Endothelial cell of umbilical vein (primary cell): Measurements from ENCODE around the gene SCLY. TPM values are rescaled to one million over a fixed set of nuclear protein-coding genes. Genes with fewer than 3 reads are reported as not detected.

Source experiments
- BruUV-seq: library from RNA; stranded (reverse); fragments of 400-500 nt; replicated peaks from 2 replicates; lab custom pipeline; 2021; lab: Mats Ljungman, UMichigan
- CTCF ChIA-PET: fragments of 300-600, 350-600 bp; sonication (Branson Sonifier 250); formaldehyde crosslinking; loops from one replicate; lab custom pipeline; 2021; ENCODE audit warnings: antibody characterized with exemption, inconsistent platforms; lab: Charles Lee
- POLR2A ChIA-PET: fragments of 300-600, 350-600 bp; sonication (Branson Sonifier 250); formaldehyde crosslinking; loops from one replicate; lab custom pipeline; 2021; ENCODE audit warnings: antibody characterized with exemption, inconsistent platforms; lab: Charles Lee
- DNase-seq: peaks from one replicate; pipeline ENCODE4 v3.0.0-alpha.2; 2011; ENCODE audit warnings: low read depth, low spot score
- FAIRE-seq: peaks from 2 replicates; lab custom pipeline; 2011; peaks lifted over from hg19 to GRCh38; lab: Jason Lieb, UNC
- H2AFZ ChIP-seq: 2 replicates; pipeline ENCODE4 v1.6.0; 2012; ENCODE audit warnings: low read depth, low read length, control low read depth, inconsistent platforms
- H3K27ac ChIP-seq: 2 replicates; pipeline ENCODE4 v1.5.1; 2011; ENCODE audit warnings: low read depth, mild to moderate bottlenecking, control low read depth, low read length, moderate library complexity; ENCODE audit not compliant: insufficient read depth
- H3K27me3 ChIP-seq, 2 experiments: 2 replicates each; pipeline versions ENCODE4 v1.6.0 to v1.6.1; 2011; ENCODE audit warnings: low read length in 2 of 2, mixed read lengths in 1 of 2; ENCODE audit not compliant: control insufficient read depth in 2 of 2, insufficient read depth in 2 of 2
- H3K36me3 ChIP-seq, 2 experiments: 2 replicates in 1 of 2; 3 replicates in 1 of 2; pipeline ENCODE4 v1.5.1; 2011; ENCODE audit warnings: low read length in 2 of 2, mild to moderate bottlenecking in 1 of 2, moderate library complexity in 1 of 2; ENCODE audit not compliant: control insufficient read depth in 2 of 2, insufficient read depth in 2 of 2; ENCODE audit errors: extremely low read depth in 1 of 2
- H3K4me1 ChIP-seq: 3 replicates; pipeline ENCODE4 v1.5.1; 2011; ENCODE audit warnings: mild to moderate bottlenecking, low read length; ENCODE audit not compliant: control insufficient read depth, insufficient read depth; ENCODE audit errors: extremely low read depth
- H3K4me2 ChIP-seq: 2 replicates; pipeline ENCODE4 v1.6.1; 2011; ENCODE audit warnings: low read length, control low read depth, mixed read lengths; ENCODE audit not compliant: insufficient read depth
- H3K4me3 ChIP-seq, 3 experiments: fragments of 200-600 bp in 1 of 3; sonication (generic), shearing (Covaris generic) in 1 of 3; replicated peaks in 1 of 3; 2 replicates each; pipeline ENCODE4 v1.5.1; 2011 to 2016; ENCODE audit warnings: control low read depth in 3 of 3, low read length in 3 of 3, mild to moderate bottlenecking in 2 of 3, inconsistent platforms in 1 of 3, low read depth in 1 of 3, moderate library complexity in 1 of 3; ENCODE audit not compliant: insufficient read depth in 1 of 3
- H3K79me2 ChIP-seq: 2 replicates; pipeline ENCODE4 v1.6.0; 2012; ENCODE audit warnings: low read length, inconsistent platforms; ENCODE audit not compliant: control insufficient read depth, insufficient read depth
- H3K9ac ChIP-seq: replicated peaks from 2 replicates; pipeline ENCODE3; 2011; ENCODE audit warnings: low read length, control low read depth; ENCODE audit not compliant: insufficient read depth; ENCODE audit errors: extremely low read depth
- H3K9me1 ChIP-seq: replicated peaks from 3 replicates; pipeline ENCODE4 v1.6.0; 2011; ENCODE audit warnings: mild to moderate bottlenecking, low read length; ENCODE audit not compliant: control insufficient read depth, insufficient read depth; ENCODE audit errors: extremely low read depth
- H3K9me3 ChIP-seq: replicated peaks from 2 replicates; pipeline ENCODE4 v1.5.1; 2012; ENCODE audit warnings: low read length, inconsistent platforms; ENCODE audit not compliant: control insufficient read depth, insufficient read depth
- H4K20me1 ChIP-seq: replicated peaks from 2 replicates; pipeline ENCODE3; 2011; ENCODE audit warnings: mild to moderate bottlenecking, low read length; ENCODE audit not compliant: control insufficient read depth, insufficient read depth; ENCODE audit errors: extremely low read depth
- EZH2 ChIP-seq: IDR thresholded peaks from 2 replicates; pipeline ENCODE4 v1.6.1; 2012; ENCODE audit warnings: borderline replicate concordance, low read depth, mild to moderate bottlenecking, moderate library complexity, low read length, inconsistent platforms; ENCODE audit not compliant: severe bottlenecking
- FOS ChIP-seq: IDR thresholded peaks from 2 replicates; pipeline ENCODE4 v1.6.1; 2011; ENCODE audit warnings: mild to moderate bottlenecking, low read length, moderate library complexity, borderline replicate concordance; ENCODE audit not compliant: insufficient read depth
- GATA2 ChIP-seq: IDR thresholded peaks from 2 replicates; pipeline ENCODE4 v1.7.0; 2011; ENCODE audit warnings: low read depth, mild to moderate bottlenecking, moderate library complexity, mixed read lengths, low read length; ENCODE audit not compliant: insufficient read length, insufficient read depth
- JUN ChIP-seq: IDR thresholded peaks from 2 replicates; pipeline ENCODE4 v1.6.1; 2011; ENCODE audit warnings: borderline replicate concordance, low read depth; ENCODE audit not compliant: insufficient read length, insufficient read depth
- MYC ChIP-seq: IDR thresholded peaks from one replicate; pipeline ENCODE4 v1.6.1; 2011; ENCODE audit warnings: mild to moderate bottlenecking, low read depth, low read length
- POLR2A ChIP-seq: IDR thresholded peaks from 2 replicates; pipeline ENCODE4 v1.6.1; 2012; ENCODE audit warnings: low read depth, mild to moderate bottlenecking, control low read depth, low read length
- POLR2AphosphoS5 ChIP-seq: IDR thresholded peaks from 2 replicates; pipeline ENCODE4 v1.6.1; 2012; ENCODE audit warnings: low read depth, mild to moderate bottlenecking, control low read depth, low read length, moderate library complexity; ENCODE audit not compliant: insufficient read depth
- dilution Hi-C: fragments of 300-500 bp; cut with MboI; formaldehyde crosslinking; loops from one replicate; pipeline ENCODE4 v1.15.0; 2019; ENCODE audit warnings: low sequenced_read_pairs; ENCODE audit not compliant: extremely low pct_ligation_motif_present
- intact Hi-C: fragments of 100-400 bp; cut with micrococcal nuclease; formaldehyde crosslinking; loops from one replicate; pipeline ENCODE4 v1.10.0; 2022
- polyA plus RNA-seq, 4 experiments: library from polyadenylated mRNA; depleted of rRNA in 3 of 4; stranded (reverse) in 3 of 4; unstranded in 1 of 4; fragments of >200 nt; gene quantifications; 2 replicates each; pipeline versions ENCODE4 v1.2.1 to v1.2.3, GENCODE V29; 2011 to 2012; ENCODE audit warnings: missing spikeins in 1 of 4
- total RNA-seq: library from RNA; stranded (reverse); gene quantifications from 2 replicates; pipeline ENCODE4 v1.2.3, GENCODE V29; 2021
- TF ChIP-seq, protein P1 (sequence below), 2 donors: IDR thresholded peaks; 1 replicate in 1 of 2; 2 replicates in 1 of 2; pipeline ENCODE4 v1.5.1; 2011; ENCODE audit warnings: low read length in 2 of 2, mild to moderate bottlenecking in 2 of 2, moderate library complexity in 2 of 2, control low read depth in 1 of 2, inconsistent platforms in 1 of 2, low read depth in 1 of 2; ENCODE audit not compliant: insufficient read depth in 1 of 2; ENCODE audit errors: extremely low read depth in 1 of 2
- TF ChIP-seq, protein P2 (sequence below): IDR thresholded peaks from 2 replicates; pipeline ENCODE4 v1.6.1; 2011; ENCODE audit not compliant: insufficient read depth, insufficient read length

Gene SCLY
- total and polyA plus RNA-seq, 2 donors (not counting 3 experiments of a cell fraction or from before 2014, with no cell fraction given), result 22.6 to 32.7 TPM

DNA sequence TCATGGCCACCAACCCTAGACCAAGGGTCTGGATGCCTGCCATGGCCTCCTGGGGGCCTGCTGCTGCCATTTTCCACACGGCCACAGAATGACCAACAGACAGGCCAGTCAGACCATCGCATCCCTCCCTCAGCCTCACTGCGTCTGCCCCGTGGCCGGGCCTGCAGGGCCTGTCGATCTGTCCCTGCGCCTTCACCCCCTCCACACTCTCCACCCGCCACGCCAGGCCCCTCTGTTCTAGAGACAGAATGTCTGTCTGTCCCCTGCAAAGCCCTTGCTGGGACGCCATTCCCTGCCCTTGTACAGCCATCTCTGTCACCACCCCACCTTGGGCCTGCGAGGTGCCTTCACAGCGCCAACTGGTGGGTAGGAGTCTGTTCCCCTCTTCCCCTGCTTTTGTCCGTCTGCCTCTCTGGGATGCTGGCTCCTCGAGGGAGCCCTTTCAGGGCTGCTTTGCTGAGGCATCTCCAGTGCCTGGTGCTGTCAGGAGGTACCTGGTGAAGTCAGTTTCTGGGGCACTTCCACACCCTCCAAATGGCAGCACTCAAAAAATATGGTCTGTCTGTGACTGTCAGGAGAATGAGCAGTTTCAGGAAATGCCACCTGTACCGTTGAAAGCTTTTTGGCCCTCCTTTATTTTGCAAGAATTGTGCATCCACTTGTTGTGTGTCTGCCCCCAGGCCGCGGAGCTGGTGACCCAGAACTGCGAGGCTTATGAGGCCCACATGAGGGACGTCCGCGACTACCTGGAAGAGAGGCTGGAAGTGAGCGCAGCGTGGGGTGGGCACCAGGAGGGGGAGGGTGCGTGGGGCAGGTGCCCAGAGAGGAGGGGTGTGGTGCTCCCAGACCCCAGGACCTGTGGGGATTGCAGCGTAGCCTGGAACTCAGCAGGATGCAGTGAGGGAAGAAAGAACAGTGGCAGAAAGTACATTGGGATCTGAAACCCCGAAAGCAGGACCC is 32.7 kb downstream of the SCLY start:
- H3K4me2 ChIP-seq, result no peak overlapping the region
- BruUV-seq, result no TSS peak
- FAIRE-seq (no peak), DNase-seq (no peak)
- H3K27ac ChIP-seq, result no peak overlapping the region
- H3K27me3 ChIP-seq, result no peaks in the 10 kb centered on the region
- no peak overlapping the region for H3K4me3 ChIP-seq
- ChIA-PET CTCF (no interaction called here), POLR2A (no interaction called here)
- H3K36me3 ChIP-seq, result no peaks in the 10 kb centered on the region
- H3K79me2 ChIP-seq, result no peaks in the 10 kb centered on the region
- H2AFZ ChIP-seq, result no peak overlapping the region
- TF ChIP-seq GATA2, result no peak
- no peaks in the 10 kb centered on the region for H3K9me3 ChIP-seq
- H3K9me1 ChIP-seq, result no peaks in the 10 kb centered on the region
- intact Hi-C loops (no loop called here), dilution Hi-C loops (no loop called here)
- H3K4me1 ChIP-seq, result no peaks in the 10 kb centered on the region
- H3K9ac ChIP-seq, result no peak overlapping the region
- H4K20me1 ChIP-seq, result no peaks in the 10 kb centered on the region

DNA sequence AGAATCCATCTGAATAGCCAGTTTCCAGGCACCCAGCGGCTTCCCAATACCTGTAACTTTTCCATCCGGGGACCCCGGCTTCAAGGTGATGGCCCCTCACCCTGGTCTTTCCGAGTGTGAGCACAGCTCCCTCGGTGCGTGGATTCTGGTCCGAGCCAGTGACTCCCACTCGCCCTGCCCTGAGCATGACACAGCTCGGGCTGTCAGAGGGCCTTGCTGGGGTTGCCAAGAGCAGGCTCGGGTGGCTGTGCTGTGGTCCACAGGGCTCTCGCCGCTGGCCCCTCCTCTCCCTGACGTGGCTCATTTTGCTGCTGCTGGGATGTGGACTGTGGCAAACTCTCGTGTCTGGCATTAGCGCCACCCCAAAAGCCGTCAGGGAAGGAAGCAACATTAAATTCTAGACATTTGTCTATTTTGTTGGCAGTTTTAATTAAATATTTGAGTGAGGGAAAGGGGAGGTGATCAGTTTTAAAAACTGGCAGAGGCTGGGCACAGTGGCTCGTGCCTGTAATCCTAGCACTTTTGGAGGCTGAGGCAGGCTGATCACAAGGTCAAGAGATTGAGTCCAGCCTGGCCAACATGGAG is 33.7 kb downstream of the SCLY start:
- Histone ChIP-seq H3K27me3 (no peaks in the 10 kb centered on the region), H3K36me3 (no peaks in the 10 kb centered on the region), H4K20me1 (no peaks in the 10 kb centered on the region), H2AFZ (no peak overlapping the region), H3K4me3 (no peak overlapping the region), H3K4me1 (no peaks in the 10 kb centered on the region), H3K4me2 (no peak overlapping the region), H3K9me1 (no peaks in the 10 kb centered on the region), H3K79me2 (no peaks in the 10 kb centered on the region), H3K27ac (no peak overlapping the region), H3K9me3 (no peaks in the 10 kb centered on the region), H3K9ac (no peak overlapping the region)
- CTCF ChIA-PET, result no interaction called here
- FAIRE-seq (no peak), DNase-seq (no peak)
- no peak for TF ChIP-seq EZH2
- TF ChIP-seq POLR2AphosphoS5, result no peak
- no peak for TF ChIP-seq FOS
- TF ChIP-seq POLR2A, result no peak
- TF ChIP-seq MYC, result no peak
- TF ChIP-seq GATA2, result no peak
- TF ChIP-seq JUN, result no peak
- TF ChIP-seq, protein P1, sequence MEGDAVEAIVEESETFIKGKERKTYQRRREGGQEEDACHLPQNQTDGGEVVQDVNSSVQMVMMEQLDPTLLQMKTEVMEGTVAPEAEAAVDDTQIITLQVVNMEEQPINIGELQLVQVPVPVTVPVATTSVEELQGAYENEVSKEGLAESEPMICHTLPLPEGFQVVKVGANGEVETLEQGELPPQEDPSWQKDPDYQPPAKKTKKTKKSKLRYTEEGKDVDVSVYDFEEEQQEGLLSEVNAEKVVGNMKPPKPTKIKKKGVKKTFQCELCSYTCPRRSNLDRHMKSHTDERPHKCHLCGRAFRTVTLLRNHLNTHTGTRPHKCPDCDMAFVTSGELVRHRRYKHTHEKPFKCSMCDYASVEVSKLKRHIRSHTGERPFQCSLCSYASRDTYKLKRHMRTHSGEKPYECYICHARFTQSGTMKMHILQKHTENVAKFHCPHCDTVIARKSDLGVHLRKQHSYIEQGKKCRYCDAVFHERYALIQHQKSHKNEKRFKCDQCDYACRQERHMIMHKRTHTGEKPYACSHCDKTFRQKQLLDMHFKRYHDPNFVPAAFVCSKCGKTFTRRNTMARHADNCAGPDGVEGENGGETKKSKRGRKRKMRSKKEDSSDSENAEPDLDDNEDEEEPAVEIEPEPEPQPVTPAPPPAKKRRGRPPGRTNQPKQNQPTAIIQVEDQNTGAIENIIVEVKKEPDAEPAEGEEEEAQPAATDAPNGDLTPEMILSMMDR (IDR thresholded peaks at IDR 0.05; ENCODE audit: extremely low read depth in 1 of 2, insufficient read depth in 1 of 2, low read depth in 1 of 2, low read length in 2 of 2), result no peak
- TF ChIP-seq, protein P2, sequence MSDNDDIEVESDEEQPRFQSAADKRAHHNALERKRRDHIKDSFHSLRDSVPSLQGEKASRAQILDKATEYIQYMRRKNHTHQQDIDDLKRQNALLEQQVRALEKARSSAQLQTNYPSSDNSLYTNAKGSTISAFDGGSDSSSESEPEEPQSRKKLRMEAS, result no peak
- POLR2A ChIA-PET, result no interaction called here
- dilution Hi-C loops (no loop called here), intact Hi-C loops (no loop called here)
- BruUV-seq, result no TSS peak
